Neural progenitor cell (in vitro differentiated cells): Measurements from ENCODE around the gene PDK4. TPM values are rescaled to one million over a fixed set of nuclear protein-coding genes. Genes with fewer than 3 reads are reported as not detected.

Experiments used
- DNase-seq: peaks from one replicate; pipeline ENCODE4 v3.0.0-alpha.2; 2016; ENCODE audit warnings: low spot score
- H2AFZ ChIP-seq: fragments of 200-600 bp; sonication (generic); replicated peaks from 2 replicates; pipeline ENCODE4 v1.6.1; 2016; ENCODE audit warnings: antibody characterized with exemption
- H3F3A ChIP-seq: fragments of 200-600 bp; sonication (generic); 2 replicates; pipeline ENCODE4 v1.6.1; 2016; ENCODE audit warnings: antibody characterized with exemption, low read depth
- H3K27ac ChIP-seq: fragments of 200-600 bp; sonication (generic); 2 replicates; pipeline ENCODE4 v1.5.1; 2016; ENCODE audit warnings: mild to moderate bottlenecking
- H3K27me3 ChIP-seq: fragments of 200-600 bp; sonication (generic); 2 replicates; pipeline ENCODE4 v1.6.1; 2016; ENCODE audit warnings: mild to moderate bottlenecking, moderate library complexity
- H3K36me3 ChIP-seq: fragments of 200-600 bp; sonication (generic); 2 replicates; pipeline ENCODE4 v1.5.1; 2016
- H3K4me1 ChIP-seq: fragments of 200-600 bp; sonication (generic); 2 replicates; pipeline ENCODE4 v1.6.1; 2016; ENCODE audit warnings: mixed run types
- H3K4me2 ChIP-seq: fragments of 200-600 bp; sonication (generic); 2 replicates; pipeline ENCODE4 v1.6.1; 2016
- H3K4me3 ChIP-seq: fragments of 200-600 bp; sonication (generic); 2 replicates; pipeline ENCODE4 v1.5.1; 2016
- H3K79me2 ChIP-seq: fragments of 200-600 bp; sonication (generic); 2 replicates; pipeline ENCODE4 v1.6.1; 2016; ENCODE audit warnings: low read depth
- H3K9ac ChIP-seq: fragments of 200-600 bp; sonication (generic); 2 replicates; pipeline ENCODE4 v1.6.1; 2016
- H3K9me3 ChIP-seq: fragments of 200-600 bp; sonication (generic); 2 replicates; pipeline ENCODE4 v1.5.1; 2016; ENCODE audit warnings: low read depth
- H4K20me1 ChIP-seq: fragments of 200-600 bp; sonication (generic); 2 replicates; pipeline ENCODE4 v1.6.1; 2016; ENCODE audit warnings: low read depth
- H3K27ac Mint-ChIP-seq: 3 replicates; pipeline ENCODE4 v1.8.0; 2021; ENCODE audit warnings: mixed read lengths
- H3K27me3 Mint-ChIP-seq: 2 replicates; pipeline ENCODE4 v1.8.0; 2022; ENCODE audit warnings: low read depth, mild to moderate bottlenecking, inconsistent platforms, moderate library complexity, mixed read lengths; ENCODE audit not compliant: insufficient read depth
- H3K36me3 Mint-ChIP-seq: 3 replicates; pipeline ENCODE4 v1.8.0; 2021; ENCODE audit warnings: mixed read lengths
- H3K4me1 Mint-ChIP-seq: 3 replicates; pipeline ENCODE4 v1.8.0; 2021; ENCODE audit warnings: mixed read lengths
- H3K4me3 Mint-ChIP-seq: 3 replicates; pipeline ENCODE4 v1.8.0; 2021; ENCODE audit warnings: mild to moderate bottlenecking, moderate library complexity, mixed read lengths
- H3K9me3 Mint-ChIP-seq: 3 replicates; pipeline ENCODE4 v1.8.0; 2020; ENCODE audit warnings: mixed read lengths
- EZH2 ChIP-seq: fragments of 200-600 bp; sonication (generic); IDR thresholded peaks from 2 replicates; pipeline ENCODE4 v1.6.1; 2017; ENCODE audit warnings: antibody characterized with exemption, mild to moderate bottlenecking, moderate library complexity
- EZH2phosphoT487 ChIP-seq: fragments of 200-600 bp; sonication (generic); IDR thresholded peaks from 2 replicates; pipeline ENCODE4 v1.6.1; 2017; ENCODE audit warnings: antibody characterized with exemption
- total RNA-seq: library from RNA; depleted of rRNA; stranded (reverse); fragments of >200 nt; gene quantifications from 2 replicates; pipeline ENCODE4 v1.2.3, GENCODE V29; 2015; ENCODE audit warnings: low replicate concordance
- TF ChIP-seq, protein P1 (sequence below): fragments of 200-600 bp; sonication (generic); IDR thresholded peaks from 2 replicates; pipeline ENCODE4 v1.5.1; 2017; ENCODE audit warnings: antibody characterized with exemption, mild to moderate bottlenecking

PDK4 gene
- total RNA-seq, 1 donor from 2014 or later = not detected

GRCh38 chr7:95537468-95537867, 58.8 kb downstream of the PDK4 start:
- H3K4me1 Mint-ChIP-seq = no peaks in the 10 kb centered on the region
- Histone ChIP-seq H4K20me1 (no peaks in the 10 kb centered on the region), H2AFZ (no peak overlapping the region), H3F3A (no peaks in the 10 kb centered on the region), H3K79me2 (no peaks in the 10 kb centered on the region), H3K9me3 (no peaks in the 10 kb centered on the region), H3K27me3 (no peaks in the 10 kb centered on the region), H3K4me1 (peaks cover 4% of the 10 kb centered on the region), H3K36me3 (no peaks in the 10 kb centered on the region), H3K9ac (no peak overlapping the region), H3K4me2 (no peak overlapping the region), H3K4me3 (no peak overlapping the region), H3K27ac (no peak overlapping the region)
- H3K4me3 Mint-ChIP-seq = no peak overlapping the region
- H3K27me3 Mint-ChIP-seq = no peaks in the 10 kb centered on the region
- TF ChIP-seq EZH2phosphoT487 (no peak), EZH2 (no peak)
- TF ChIP-seq, protein P1, sequence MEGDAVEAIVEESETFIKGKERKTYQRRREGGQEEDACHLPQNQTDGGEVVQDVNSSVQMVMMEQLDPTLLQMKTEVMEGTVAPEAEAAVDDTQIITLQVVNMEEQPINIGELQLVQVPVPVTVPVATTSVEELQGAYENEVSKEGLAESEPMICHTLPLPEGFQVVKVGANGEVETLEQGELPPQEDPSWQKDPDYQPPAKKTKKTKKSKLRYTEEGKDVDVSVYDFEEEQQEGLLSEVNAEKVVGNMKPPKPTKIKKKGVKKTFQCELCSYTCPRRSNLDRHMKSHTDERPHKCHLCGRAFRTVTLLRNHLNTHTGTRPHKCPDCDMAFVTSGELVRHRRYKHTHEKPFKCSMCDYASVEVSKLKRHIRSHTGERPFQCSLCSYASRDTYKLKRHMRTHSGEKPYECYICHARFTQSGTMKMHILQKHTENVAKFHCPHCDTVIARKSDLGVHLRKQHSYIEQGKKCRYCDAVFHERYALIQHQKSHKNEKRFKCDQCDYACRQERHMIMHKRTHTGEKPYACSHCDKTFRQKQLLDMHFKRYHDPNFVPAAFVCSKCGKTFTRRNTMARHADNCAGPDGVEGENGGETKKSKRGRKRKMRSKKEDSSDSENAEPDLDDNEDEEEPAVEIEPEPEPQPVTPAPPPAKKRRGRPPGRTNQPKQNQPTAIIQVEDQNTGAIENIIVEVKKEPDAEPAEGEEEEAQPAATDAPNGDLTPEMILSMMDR = no peak
- no peak for DNase-seq
- H3K9me3 Mint-ChIP-seq = no peaks in the 10 kb centered on the region
- H3K36me3 Mint-ChIP-seq = no peaks in the 10 kb centered on the region
- no peak overlapping the region for H3K27ac Mint-ChIP-seq

DNA sequence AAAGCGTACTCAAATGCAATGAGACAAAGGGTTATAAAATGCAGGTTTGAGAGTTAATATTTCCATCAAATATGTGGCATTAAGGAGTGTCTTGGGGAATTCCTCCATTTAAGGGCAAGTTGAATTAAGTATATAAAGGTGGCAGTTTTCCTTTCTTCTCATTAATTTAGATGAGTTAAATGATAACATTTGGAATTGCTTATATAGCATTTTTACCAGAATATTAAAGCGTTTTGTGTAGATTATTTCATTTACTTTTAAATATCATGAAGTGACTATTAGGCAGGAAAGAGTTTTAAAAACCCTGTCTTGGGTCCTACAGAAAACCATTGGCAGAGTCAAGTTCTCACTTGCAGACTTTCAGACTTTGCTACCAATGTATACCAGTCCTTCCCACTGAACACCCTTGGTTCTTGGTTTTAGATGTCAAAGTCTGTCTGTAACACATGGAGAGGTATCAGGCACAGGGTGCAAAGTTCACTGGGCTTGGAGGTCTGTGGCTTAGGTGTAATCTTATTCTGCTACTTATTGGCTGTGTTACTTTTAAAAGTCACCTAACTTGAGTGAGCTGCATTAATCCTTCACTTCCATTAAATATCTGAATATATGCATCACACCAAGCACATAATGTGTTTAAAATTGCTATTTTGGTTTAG, 59.5 kb downstream of the PDK4 start:
- no peak overlapping the region for H3K9ac ChIP-seq
- H3K27ac Mint-ChIP-seq = no peak overlapping the region
- no peak for DNase-seq
- no peak overlapping the region for H3K4me3 ChIP-seq
- H2AFZ ChIP-seq = no peak overlapping the region
- no peak overlapping the region for H3K27ac ChIP-seq
- H3K36me3 ChIP-seq = no peaks in the 10 kb centered on the region
- no peaks in the 10 kb centered on the region for H4K20me1 ChIP-seq
- no peaks in the 10 kb centered on the region for H3K36me3 Mint-ChIP-seq
- H3K4me1 Mint-ChIP-seq = no peaks in the 10 kb centered on the region
- peaks cover 4% of the 10 kb centered on the region for H3K4me1 ChIP-seq
- H3F3A ChIP-seq = no peaks in the 10 kb centered on the region
- H3K4me2 ChIP-seq = no peak overlapping the region
- H3K27me3 ChIP-seq = no peaks in the 10 kb centered on the region
- no peak for TF ChIP-seq EZH2
- TF ChIP-seq, protein P1 = no peak
- no peak for TF ChIP-seq EZH2phosphoT487
- no peaks in the 10 kb centered on the region for H3K9me3 Mint-ChIP-seq
- H3K4me3 Mint-ChIP-seq = no peak overlapping the region
- no peaks in the 10 kb centered on the region for H3K9me3 ChIP-seq
- no peaks in the 10 kb centered on the region for H3K27me3 Mint-ChIP-seq
- H3K79me2 ChIP-seq = no peaks in the 10 kb centered on the region

GRCh38 chr7:95535662-95536061, 60.7 kb downstream of the PDK4 start:
- Histone ChIP-seq H2AFZ (no peak overlapping the region), H3K4me3 (no peak overlapping the region), H4K20me1 (no peaks in the 10 kb centered on the region), H3K9ac (no peak overlapping the region), H3K27me3 (no peaks in the 10 kb centered on the region), H3F3A (no peaks in the 10 kb centered on the region), H3K4me1 (peaks cover 4% of the 10 kb centered on the region), H3K36me3 (no peaks in the 10 kb centered on the region), H3K27ac (no peak overlapping the region), H3K79me2 (no peaks in the 10 kb centered on the region), H3K4me2 (no peak overlapping the region), H3K9me3 (no peaks in the 10 kb centered on the region)
- H3K9me3 Mint-ChIP-seq = no peaks in the 10 kb centered on the region
- no peak overlapping the region for H3K27ac Mint-ChIP-seq
- H3K4me3 Mint-ChIP-seq = no peak overlapping the region
- H3K27me3 Mint-ChIP-seq = no peaks in the 10 kb centered on the region
- no peak for TF ChIP-seq EZH2phosphoT487
- TF ChIP-seq, protein P1 = no peak
- no peak for TF ChIP-seq EZH2
- no peaks in the 10 kb centered on the region for H3K4me1 Mint-ChIP-seq
- DNase-seq = no peak
- no peaks in the 10 kb centered on the region for H3K36me3 Mint-ChIP-seq
